Brain microvascular endothelial cell (primary cell): ENCODE results near the gene CHCHD1.

ENCODE experiments used
- DNase-seq: peaks from one replicate; pipeline ENCODE4 v3.0.0-alpha.2; 2020
- H3K27ac ChIP-seq: fragments of 250-450 bp; sonication (Bioruptor Pico); 2 replicates; pipeline ENCODE4 v1.5.1; 2020; ENCODE audit warnings: mild to moderate bottlenecking, moderate library complexity
- H3K27me3 ChIP-seq: fragments of 250-450 bp; sonication (Bioruptor Pico); replicated peaks from 2 replicates; pipeline ENCODE4 v1.5.1; 2020; ENCODE audit warnings: mild to moderate bottlenecking
- H3K36me3 ChIP-seq: fragments of 250-450 bp; sonication (Bioruptor Pico); replicated peaks from 2 replicates; pipeline ENCODE4 v1.5.1; 2020; ENCODE audit warnings: mild to moderate bottlenecking
- H3K4me3 ChIP-seq: 2 replicates; pipeline ENCODE4 v1.5.1; 2011; ENCODE audit warnings: low read depth, mild to moderate bottlenecking, control low read depth, low read length, moderate library complexity
- CTCF ChIP-seq: IDR thresholded peaks from 2 replicates; pipeline ENCODE4 v1.5.1; 2011; ENCODE audit warnings: low read depth, mild to moderate bottlenecking, moderate library complexity, low read length, control low read depth, inconsistent platforms; ENCODE audit errors: missing control alignments
- in situ Hi-C: cut with HindIII; loops from 2 replicates; pipeline ENCODE4 v1.10.0; 2017; ENCODE audit warnings: low sequenced_read_pairs, low pct_ligation_motif_present

Gene CHCHD1

GRCh38 chr10:73756183-73756582, 25.7 kb upstream of the CHCHD1 start:
- H3K4me3 ChIP-seq = no peak overlapping the region
- H3K36me3 ChIP-seq = peaks cover 51% of the 10 kb centered on the region
- no peak for TF ChIP-seq CTCF

GRCh38 chr10:73758704-73759511, 22.9 kb upstream of the CHCHD1 start:
- H3K27ac ChIP-seq = no peak overlapping the region

More at GRCh38 chr10:73756183-73756582, 25.7 kb upstream of the CHCHD1 start:
- H3K27me3 ChIP-seq = no peaks in the 10 kb centered on the region
- in situ Hi-C loops = no loop called here
- H3K27ac ChIP-seq = no peak overlapping the region
- DNase-seq = no peak

GRCh38 chr10:73759512-73760115, 22.2 kb upstream of the CHCHD1 start:
- in situ Hi-C loops = no loop called here
- Histone ChIP-seq H3K36me3 (peaks cover 56% of the 10 kb centered on the region), H3K27ac (no peak overlapping the region), H3K27me3 (no peaks in the 10 kb centered on the region), H3K4me3 (no peak overlapping the region)
- DNase-seq = no peak
- no peak for TF ChIP-seq CTCF

More at GRCh38 chr10:73758704-73759511, 22.9 kb upstream of the CHCHD1 start:
- Histone ChIP-seq H3K4me3 (no peak overlapping the region), H3K36me3 (peaks cover 56% of the 10 kb centered on the region), H3K27me3 (no peaks in the 10 kb centered on the region)
- DNase-seq = no peak
- in situ Hi-C loops = no loop called here
- no peak for TF ChIP-seq CTCF

GRCh38 chr10:73761781-73762180, 20.1 kb upstream of the CHCHD1 start:
- no peak for DNase-seq
- no peaks in the 10 kb centered on the region for H3K27me3 ChIP-seq
- H3K27ac ChIP-seq = no peak overlapping the region
- H3K36me3 ChIP-seq = peaks cover 70% of the 10 kb centered on the region
- no peak overlapping the region for H3K4me3 ChIP-seq
- in situ Hi-C loops = no loop called here
- no peak for TF ChIP-seq CTCF

GRCh38 chr10:73762915-73763314, 18.9 kb upstream of the CHCHD1 start:
- in situ Hi-C loops = no loop called here
- Histone ChIP-seq H3K36me3 (peaks cover 81% of the 10 kb centered on the region), H3K27me3 (no peaks in the 10 kb centered on the region), H3K27ac (peak overlapping the region; percentile 10), H3K4me3 (no peak overlapping the region)
- TF ChIP-seq CTCF = no peak
- peak; percentile 31 for DNase-seq
